ENCODE results near the gene PNCK. TPM values are rescaled to one million over a fixed set of nuclear protein-coding genes. Genes with fewer than 3 reads are reported as not detected.

The PNCK gene
- total RNA-seq, 1 donor from 2014 or later, result 28.5 TPM

DNA sequence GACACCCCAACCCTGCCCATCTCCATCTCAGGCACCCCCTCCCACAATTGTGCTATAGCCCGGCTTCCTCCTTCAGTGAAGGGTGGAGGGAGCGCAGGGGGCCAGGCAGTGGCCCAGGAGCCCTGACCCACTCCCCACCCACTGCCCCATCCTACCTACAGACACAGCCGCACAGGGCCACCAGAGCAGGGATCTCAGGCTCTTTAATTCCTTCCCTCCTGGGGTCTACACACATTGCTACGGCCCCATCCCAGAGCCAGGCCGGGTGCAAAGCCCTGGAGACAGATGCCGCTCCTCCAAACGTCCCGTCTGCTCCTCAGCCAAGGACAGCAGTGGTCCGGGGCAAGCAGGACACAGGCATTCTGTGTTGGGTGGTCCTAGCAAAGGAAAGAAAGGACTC lies 39.4 kb downstream of the PNCK start:
- TF ChIP-seq, protein P1, sequence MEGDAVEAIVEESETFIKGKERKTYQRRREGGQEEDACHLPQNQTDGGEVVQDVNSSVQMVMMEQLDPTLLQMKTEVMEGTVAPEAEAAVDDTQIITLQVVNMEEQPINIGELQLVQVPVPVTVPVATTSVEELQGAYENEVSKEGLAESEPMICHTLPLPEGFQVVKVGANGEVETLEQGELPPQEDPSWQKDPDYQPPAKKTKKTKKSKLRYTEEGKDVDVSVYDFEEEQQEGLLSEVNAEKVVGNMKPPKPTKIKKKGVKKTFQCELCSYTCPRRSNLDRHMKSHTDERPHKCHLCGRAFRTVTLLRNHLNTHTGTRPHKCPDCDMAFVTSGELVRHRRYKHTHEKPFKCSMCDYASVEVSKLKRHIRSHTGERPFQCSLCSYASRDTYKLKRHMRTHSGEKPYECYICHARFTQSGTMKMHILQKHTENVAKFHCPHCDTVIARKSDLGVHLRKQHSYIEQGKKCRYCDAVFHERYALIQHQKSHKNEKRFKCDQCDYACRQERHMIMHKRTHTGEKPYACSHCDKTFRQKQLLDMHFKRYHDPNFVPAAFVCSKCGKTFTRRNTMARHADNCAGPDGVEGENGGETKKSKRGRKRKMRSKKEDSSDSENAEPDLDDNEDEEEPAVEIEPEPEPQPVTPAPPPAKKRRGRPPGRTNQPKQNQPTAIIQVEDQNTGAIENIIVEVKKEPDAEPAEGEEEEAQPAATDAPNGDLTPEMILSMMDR (IDR thresholded peaks at IDR 0.05; ENCODE audit: unreplicated experiment), result no peak
- no peak overlapping the region for H3K27ac Mint-ChIP-seq
- H3K4me1 Mint-ChIP-seq, result peaks cover 14% of the 10 kb centered on the region
- no peak for DNase-seq (ENCODE audit: low spot score in 2 of 2, unreplicated experiment in 2 of 2)
- H3K36me3 Mint-ChIP-seq, result no peaks in the 10 kb centered on the region
- H3K9me3 Mint-ChIP-seq, result peaks cover 16% of the 10 kb centered on the region
- H3K27me3 Mint-ChIP-seq (ENCODE audit: low read depth), result peaks cover 9% of the 10 kb centered on the region
- no peak overlapping the region for H3K4me3 Mint-ChIP-seq

DNA sequence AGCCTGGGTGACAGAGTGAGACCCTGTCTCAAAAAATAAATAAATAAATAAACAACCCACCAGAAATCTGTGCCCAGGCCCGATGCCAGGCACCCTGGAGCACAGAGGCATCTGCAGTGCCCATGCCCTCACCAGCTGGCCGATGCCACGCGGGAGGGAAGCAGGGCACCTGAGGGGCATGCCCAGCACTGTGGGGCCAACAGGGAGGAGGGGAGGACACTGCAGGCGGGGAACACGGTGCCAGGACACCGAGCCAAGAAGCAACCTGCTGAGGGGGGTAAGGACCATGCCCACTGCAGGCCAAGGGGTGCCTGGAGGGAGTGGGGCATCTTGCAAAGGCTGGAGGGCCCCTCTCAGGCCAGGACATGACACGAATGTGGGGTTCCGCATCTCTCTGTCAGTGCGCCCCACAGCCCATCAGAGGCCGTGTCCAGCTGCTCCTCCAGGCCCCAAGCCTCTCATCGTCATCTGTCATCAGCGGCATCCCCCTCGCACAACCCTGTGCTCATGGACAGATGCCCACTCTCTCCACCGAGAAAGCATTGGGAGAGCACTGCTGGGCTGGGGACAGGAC lies 39.9 kb downstream of the PNCK start:
- no peak overlapping the region for H3K27ac Mint-ChIP-seq
- H3K4me3 Mint-ChIP-seq, result no peak overlapping the region
- H3K27me3 Mint-ChIP-seq (ENCODE audit: low read depth), result peaks cover 9% of the 10 kb centered on the region
- peaks cover 16% of the 10 kb centered on the region for H3K9me3 Mint-ChIP-seq
- TF ChIP-seq, protein P1 (IDR thresholded peaks at IDR 0.05; ENCODE audit: unreplicated experiment), result no peak
- H3K4me1 Mint-ChIP-seq, result peaks cover 12% of the 10 kb centered on the region
- H3K36me3 Mint-ChIP-seq, result no peaks in the 10 kb centered on the region
- DNase-seq (ENCODE audit: low spot score in 2 of 2, unreplicated experiment in 2 of 2), result no peak

DNA sequence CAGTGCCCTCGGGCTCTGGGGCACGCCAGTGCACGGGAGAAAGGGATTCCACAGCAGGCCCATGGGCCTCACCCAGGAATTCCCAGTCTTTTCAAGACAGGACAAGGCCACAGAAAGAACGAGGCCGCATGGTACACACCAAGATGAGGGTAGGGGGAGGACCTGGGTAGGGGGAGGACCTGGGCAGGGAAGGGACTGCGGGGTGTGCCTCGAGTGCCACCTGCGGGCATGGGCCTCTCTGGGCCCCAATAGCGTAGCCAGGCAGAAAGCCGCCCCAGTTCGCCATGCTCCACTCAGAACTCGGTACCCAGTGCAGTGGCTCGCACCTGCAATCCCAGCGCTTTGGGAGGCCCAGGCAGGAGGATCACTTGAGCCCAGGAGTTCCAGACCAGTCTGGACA lies 40.6 kb downstream of the PNCK start:
- TF ChIP-seq, protein P1 (IDR thresholded peaks at IDR 0.05; ENCODE audit: unreplicated experiment), result no peak
- H3K27me3 Mint-ChIP-seq (ENCODE audit: low read depth), result peaks cover 9% of the 10 kb centered on the region
- no peaks in the 10 kb centered on the region for H3K36me3 Mint-ChIP-seq
- DNase-seq (ENCODE audit: low spot score in 2 of 2, unreplicated experiment in 2 of 2), result no peak
- H3K4me1 Mint-ChIP-seq, result peaks cover 12% of the 10 kb centered on the region
- H3K9me3 Mint-ChIP-seq, result peaks cover 16% of the 10 kb centered on the region
- no peak overlapping the region for H3K27ac Mint-ChIP-seq
- no peak overlapping the region for H3K4me3 Mint-ChIP-seq

GRCh38 chrX:153632595-153632946 lies 41.0 kb downstream of the PNCK start:
- Mint-ChIP-seq H3K36me3 (no peaks in the 10 kb centered on the region), H3K4me1 (peaks cover 9% of the 10 kb centered on the region), H3K4me3 (no peak overlapping the region), H3K9me3 (peaks cover 16% of the 10 kb centered on the region), H3K27me3 (ENCODE audit: low read depth) (peaks cover 9% of the 10 kb centered on the region), H3K27ac (no peak overlapping the region)
- no peak for DNase-seq (ENCODE audit: low spot score in 2 of 2, unreplicated experiment in 2 of 2)
- TF ChIP-seq, protein P1 (IDR thresholded peaks at IDR 0.05; ENCODE audit: unreplicated experiment), result no peak

- H3K36me3 Mint-ChIP-seq, result no peaks in the 10 kb centered on the region
- peaks cover 8% of the 10 kb centered on the region for H3K4me1 Mint-ChIP-seq
- no peak overlapping the region for H3K27ac Mint-ChIP-seq
- peaks cover 9% of the 10 kb centered on the region for H3K27me3 Mint-ChIP-seq (ENCODE audit: low read depth)
- no peak for DNase-seq (ENCODE audit: low spot score in 2 of 2, unreplicated experiment in 2 of 2)
- TF ChIP-seq, protein P1 (IDR thresholded peaks at IDR 0.05; ENCODE audit: unreplicated experiment), result no peak
- peaks cover 16% of the 10 kb centered on the region for H3K9me3 Mint-ChIP-seq
- no peak overlapping the region for H3K4me3 Mint-ChIP-seq
Measured at GRCh38 chrX:153631907-153632594, 41.6 kb downstream of the PNCK start.

All from mesothelial cell of epicardium (in vitro differentiated cells).